ENCODE measurements around the gene EIF6. TPM values are rescaled to one million over a fixed set of nuclear protein-coding genes. Genes with fewer than 3 reads are reported as not detected.

EIF6 gene
- total and polyA plus RNA-seq, 4 donors: 60.8 to 160 (median 106) TPM

GRCh38 chr20:35303382-35303734, 18.8 kb upstream of the EIF6 start:
- Histone ChIP-seq H3K9me3 (ENCODE audit: control insufficient read depth in 4 of 4, low read length in 3 of 4) (no peaks in the 10 kb centered on the region), H3K27me3 (ENCODE audit: control insufficient read depth in 4 of 4, insufficient read depth in 4 of 4, low read length in 3 of 4) (no peaks in the 10 kb centered on the region), H3K9ac (ENCODE audit: low read depth in 1 of 2, low read length in 2 of 2) (no peak overlapping the region), H3K27ac (ENCODE audit: low read depth in 1 of 2, low read length in 2 of 2) (no peak overlapping the region), H3K4me3 (ENCODE audit: low read depth in 1 of 3, low read length in 3 of 3) (no peak overlapping the region), H3K36me3 (ENCODE audit: control insufficient read depth in 4 of 4, insufficient read depth in 3 of 4, low read depth in 1 of 4, low read length in 3 of 4) (peaks cover 0 to 6% (median 0%) of the 10 kb centered on the region in 4 donors), H3K4me1 (ENCODE audit: control insufficient read depth in 4 of 4, insufficient read depth in 4 of 4, low read length in 3 of 4) (peaks cover 0 to 22% (median 17%) of the 10 kb centered on the region in 4 donors)
- TF ChIP-seq HNF4A (conservative IDR thresholded peaks at IDR 0.05): no peak
- TF ChIP-seq MAX (IDR thresholded peaks at IDR 0.05): no peak
- TF ChIP-seq JUND (IDR thresholded peaks at IDR 0.05): no peak
- no peak for TF ChIP-seq GABPA (IDR thresholded peaks at IDR 0.05 in 1 of 2, conservative IDR thresholded peaks at IDR 0.05 in 1 of 2)
- no peak for TF ChIP-seq FOXA1 (IDR thresholded peaks at IDR 0.05)
- TF ChIP-seq FOXA2 (IDR thresholded peaks at IDR 0.05): no peak
- TF ChIP-seq NR2F2 (IDR thresholded peaks at IDR 0.05): no peak
- no peak for TF ChIP-seq TAF1 (conservative IDR thresholded peaks at IDR 0.05)
- no peak for TF ChIP-seq CTCF (IDR thresholded peaks at IDR 0.05; ENCODE audit: low read depth, low read length, missing input control)
- no peak for TF ChIP-seq HNF4G (IDR thresholded peaks at IDR 0.05)
- no peak for TF ChIP-seq RAD21 (IDR thresholded peaks at IDR 0.05)
- TF ChIP-seq ZBTB33 (IDR thresholded peaks at IDR 0.05): no peak
- TF ChIP-seq ATF3 (IDR thresholded peaks at IDR 0.05): no peak
- no peak for TF ChIP-seq SP1 (IDR thresholded peaks at IDR 0.05)
- no peak for TF ChIP-seq YY1 (IDR thresholded peaks at IDR 0.05)
- TF ChIP-seq REST (IDR thresholded peaks at IDR 0.05): no peak
- TF ChIP-seq RXRA (IDR thresholded peaks at IDR 0.05): no peak
- TF ChIP-seq EGR1 (IDR thresholded peaks at IDR 0.05; ENCODE audit: low read depth in 2 of 2): no peak
- 72% methylated on average over 11 of the region's 11 CpGs for WGBS
- DNase-seq (ENCODE audit: low spot score): no peak

Measured in liver (tissue), 9 donors.